ENCODE data around the gene COQ2.
"Not testable (repeated sequence)": the region's sequence is repeated elsewhere in the genome, so short reads cannot be mapped to it uniquely, and the experiment has no call there.

The COQ2 gene

GRCh38 chr4:83307920-83308319 lies 23.3 kb upstream of the COQ2 start:
- DNase-seq (ENCODE audit: low read depth), result no peak
- no peak overlapping the region for H3K4me3 ChIP-seq (ENCODE audit: low read depth, low read length)

DNA sequence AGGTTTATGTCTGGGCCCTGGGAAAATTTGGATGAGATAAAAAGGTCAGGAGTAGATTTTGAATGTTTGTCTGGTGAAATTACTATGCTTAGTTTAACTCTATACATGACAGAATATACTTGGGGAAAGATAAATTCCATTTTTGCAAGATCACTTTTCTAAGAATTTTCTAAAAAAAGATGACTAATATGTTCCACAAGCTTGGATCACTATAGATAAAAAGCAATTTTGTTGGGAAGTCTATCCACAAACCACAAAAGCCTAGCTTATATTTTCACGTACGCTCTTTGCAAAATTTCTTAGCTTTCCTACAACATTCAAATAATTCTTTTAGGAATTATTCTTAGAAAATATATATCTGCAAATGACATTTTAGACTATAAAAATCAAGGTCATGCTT lies 20.6 kb upstream of the COQ2 start:
- no peak for DNase-seq (ENCODE audit: low read depth)
- H3K4me3 ChIP-seq (ENCODE audit: low read depth, low read length), result no peak overlapping the region
- no peak for TF ChIP-seq CTCF (conservative IDR thresholded peaks at IDR 0.05; ENCODE audit: low read depth, low read length)

More at GRCh38 chr4:83307920-83308319, 23.3 kb upstream of the COQ2 start:
- TF ChIP-seq CTCF (conservative IDR thresholded peaks at IDR 0.05; ENCODE audit: low read depth, low read length), result no peak

- no peak overlapping the region for H3K4me3 ChIP-seq (ENCODE audit: low read depth, low read length)
- no peak for TF ChIP-seq CTCF (conservative IDR thresholded peaks at IDR 0.05; ENCODE audit: low read depth, low read length)
- DNase-seq (ENCODE audit: low read depth), result no peak
Measured at GRCh38 chr4:83297548-83298260, 13.1 kb upstream of the COQ2 start.

GRCh38 chr4:83293305-83294046 lies 8.9 kb upstream of the COQ2 start:
- no peak for TF ChIP-seq CTCF (conservative IDR thresholded peaks at IDR 0.05; ENCODE audit: low read depth, low read length)
- DNase-seq (ENCODE audit: low read depth), result no peak
- no peak overlapping the region for H3K4me3 ChIP-seq (ENCODE audit: low read depth, low read length)

- DNase-seq (ENCODE audit: low read depth); H3K4me3 ChIP-seq (ENCODE audit: low read depth, low read length): not testable (repeated sequence)
Measured at GRCh38 chr4:83290059-83290774, 5.6 kb upstream of the COQ2 start.

DNA sequence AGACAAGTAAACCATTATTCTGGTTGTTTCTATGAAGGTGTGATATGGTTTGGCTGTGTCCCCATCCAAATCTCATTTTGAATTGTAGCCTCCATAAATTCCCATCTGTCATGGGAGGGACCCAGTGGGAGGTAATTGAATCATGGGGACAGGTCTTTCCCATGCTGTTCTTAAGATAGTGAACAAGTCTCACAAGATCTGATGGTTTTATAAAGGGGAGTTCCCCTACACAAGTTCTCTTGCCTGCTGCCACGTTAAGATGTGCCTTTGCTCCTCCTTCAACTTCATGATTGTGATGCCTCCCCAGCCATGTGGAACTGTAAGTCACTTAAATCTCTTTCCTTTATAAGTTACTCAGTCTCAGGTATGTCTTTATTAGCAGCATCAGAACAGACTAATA lies 3.8 kb upstream of the COQ2 start:
- H3K4me3 ChIP-seq (ENCODE audit: low read depth, low read length); DNase-seq (ENCODE audit: low read depth): not testable (repeated sequence)

DNA sequence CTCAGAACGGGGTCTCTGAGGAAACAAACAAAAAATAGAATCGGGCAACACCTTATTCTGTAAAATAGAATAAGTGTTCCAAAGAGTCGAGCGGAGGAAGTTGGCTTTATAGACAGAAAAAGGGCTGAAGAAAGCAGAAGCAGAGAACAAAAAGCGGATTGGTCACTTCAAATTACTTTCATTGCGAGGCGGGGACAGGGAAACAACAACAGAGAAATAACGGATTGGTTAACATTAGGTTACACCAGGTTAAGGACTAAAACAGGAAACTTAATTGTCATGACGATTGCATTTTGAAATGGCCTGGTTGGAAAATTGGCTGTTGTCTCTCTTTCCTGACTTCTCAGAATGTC lies 433 bp upstream of the COQ2 start:
- peak; percentile 74 for DNase-seq (ENCODE audit: low read depth)
- peak overlapping the region; percentile 62 for H3K4me3 ChIP-seq (ENCODE audit: low read depth, low read length)
- no peak for TF ChIP-seq CTCF (conservative IDR thresholded peaks at IDR 0.05; ENCODE audit: low read depth, low read length)
